Upper lobe of left lung (tissue), 6 donors: ENCODE measurements around the gene KPNA6. TPM values are rescaled to one million over a fixed set of nuclear protein-coding genes. Genes with fewer than 3 reads are reported as not detected.
"Not testable (repeated sequence)": the region's sequence is repeated elsewhere in the genome, so short reads cannot be mapped to it uniquely, and the experiment has no call there.

ENCODE experiments used
- ATAC-seq, 2 donors: fragments of 200-7000 bp; cut with Tn5 transposase; one replicate each; pipeline ENCODE4 v1.9.1; 2022; ENCODE audit warnings: mild to moderate bottlenecking in 2 of 2, moderate library complexity in 2 of 2; ENCODE audit not compliant: low FRiP score in 2 of 2
- DNase-seq, 2 donors: peaks; one replicate each; pipeline ENCODE4 v3.0.0-alpha.2; 2019 to 2020
- H3K27ac ChIP-seq, 4 donors: fragments of 200-600 bp; sonication (generic); one replicate each; pipeline ENCODE4 v1.5.1; 2016 to 2019
- H3K27me3 ChIP-seq, 4 donors: fragments of 200-600 bp; sonication (generic); one replicate each; pipeline ENCODE4 v1.5.1; 2017 to 2019
- H3K36me3 ChIP-seq, 4 donors: fragments of 200-600 bp; sonication (generic); one replicate each; pipeline ENCODE4 v1.5.1; 2016 to 2019
- H3K4me1 ChIP-seq, 4 donors: fragments of 200-600 bp; sonication (generic); one replicate each; pipeline ENCODE4 v1.5.1; 2018 to 2019
- H3K4me3 ChIP-seq, 4 donors: fragments of 200-600 bp; sonication (generic); one replicate each; pipeline ENCODE4 v1.5.1; 2017 to 2019; ENCODE audit warnings: mild to moderate bottlenecking in 2 of 4, moderate library complexity in 1 of 4
- H3K9me3 ChIP-seq, 4 donors: fragments of 200-600 bp; sonication (generic); one replicate each; pipeline ENCODE4 v1.5.1; 2018 to 2019
- EP300 ChIP-seq, 4 donors: sonication (generic); formaldehyde crosslinking; IDR thresholded peaks; one replicate each; pipeline ENCODE4 v1.5.1; 2017; ENCODE audit warnings: antibody characterized with exemption in 4 of 4, control low read depth in 2 of 4
- POLR2A ChIP-seq, 4 donors: fragments of 450-650 bp; IDR thresholded peaks; one replicate each; pipeline ENCODE4 v1.5.1; 2016 to 2017; ENCODE audit warnings: antibody characterized with exemption in 4 of 4, mild to moderate bottlenecking in 2 of 4
- POLR2AphosphoS5 ChIP-seq, 2 donors: sonication (generic); formaldehyde crosslinking; IDR thresholded peaks; one replicate each; pipeline ENCODE4 v1.5.1; 2017; ENCODE audit warnings: antibody characterized with exemption in 2 of 2
- WGBS, 2 donors: methylation state at CpG; one replicate each; pipeline ENCODE4 v1.1.5; 2017 to 2018; 5-methylcytosine and 5-hydroxymethylcytosine counted together
- total RNA-seq, 6 donors: library from RNA; depleted of rRNA in 4 of 6; stranded (reverse); fragments of >200 nt in 4 of 6; gene quantifications; one replicate each; pipeline versions ENCODE4 v1.1.0 to v1.2.1, GENCODE V29; 2016 to 2021
- TF ChIP-seq, protein P1 (sequence below), 6 experiments: fragments of 450-650 bp in 4 of 6; fragments of 200-600 bp in 2 of 6; sonication (generic) in 2 of 6; IDR thresholded peaks; one replicate each; pipeline ENCODE4 v1.5.1; 2016 to 2019; ENCODE audit warnings: antibody characterized with exemption in 6 of 6
- donor health status: DM: no; HTN: no; CAD: no; lungs with moderate emphysema.
- donor health status: DM: no; HTN: yes; CAD: no; lungs with severe emphysema.

The KPNA6 gene
- total RNA-seq, 6 donors from 2014 or later: 16.8 to 53.8 (median 42.0) TPM

DNA sequence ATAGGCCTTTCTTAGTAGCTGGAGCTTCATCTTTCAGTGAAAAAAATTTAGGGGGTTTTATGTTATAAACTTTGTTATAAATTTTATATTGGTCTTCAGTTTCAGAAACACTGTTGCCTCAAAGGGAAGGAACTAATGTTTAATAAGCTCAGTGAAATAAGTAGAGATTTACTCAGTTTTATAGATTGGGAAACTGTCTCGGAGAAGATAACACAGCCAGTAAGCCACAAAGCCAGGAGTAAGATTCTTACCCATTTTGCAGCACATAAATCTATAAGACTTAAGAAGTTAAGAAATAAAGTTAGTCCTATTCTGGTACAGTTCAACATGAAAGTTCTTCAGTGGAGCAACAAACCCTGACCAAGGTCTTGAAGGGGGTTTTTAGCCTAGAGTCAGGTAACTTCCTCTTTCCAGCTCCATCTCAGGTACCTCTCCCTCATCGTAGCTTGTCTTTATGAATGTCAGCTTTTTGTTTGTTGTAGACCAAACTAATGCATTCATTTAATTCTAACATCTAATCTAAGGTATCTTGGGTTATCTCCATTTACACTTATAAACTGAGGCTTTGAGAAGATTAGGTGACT is 3.3 kb downstream of the KPNA6 start:
- Histone ChIP-seq H3K9me3 (no peaks in the 10 kb centered on the region), H3K36me3 (peaks cover 0 to 2% (median 0%) of the 10 kb centered on the region in 4 donors), H3K4me1 (peaks cover 41 to 60% (median 46%) of the 10 kb centered on the region in 4 donors), H3K27ac (no peak overlapping the region), H3K4me3 (no peak overlapping the region), H3K27me3 (no peaks in the 10 kb centered on the region)
- TF ChIP-seq EP300 (IDR thresholded peaks at IDR 0.05) (no peak), POLR2A (IDR thresholded peaks at IDR 0.05) (no peak), POLR2AphosphoS5 (IDR thresholded peaks at IDR 0.05) (no peak)
- TF ChIP-seq, protein P1, sequence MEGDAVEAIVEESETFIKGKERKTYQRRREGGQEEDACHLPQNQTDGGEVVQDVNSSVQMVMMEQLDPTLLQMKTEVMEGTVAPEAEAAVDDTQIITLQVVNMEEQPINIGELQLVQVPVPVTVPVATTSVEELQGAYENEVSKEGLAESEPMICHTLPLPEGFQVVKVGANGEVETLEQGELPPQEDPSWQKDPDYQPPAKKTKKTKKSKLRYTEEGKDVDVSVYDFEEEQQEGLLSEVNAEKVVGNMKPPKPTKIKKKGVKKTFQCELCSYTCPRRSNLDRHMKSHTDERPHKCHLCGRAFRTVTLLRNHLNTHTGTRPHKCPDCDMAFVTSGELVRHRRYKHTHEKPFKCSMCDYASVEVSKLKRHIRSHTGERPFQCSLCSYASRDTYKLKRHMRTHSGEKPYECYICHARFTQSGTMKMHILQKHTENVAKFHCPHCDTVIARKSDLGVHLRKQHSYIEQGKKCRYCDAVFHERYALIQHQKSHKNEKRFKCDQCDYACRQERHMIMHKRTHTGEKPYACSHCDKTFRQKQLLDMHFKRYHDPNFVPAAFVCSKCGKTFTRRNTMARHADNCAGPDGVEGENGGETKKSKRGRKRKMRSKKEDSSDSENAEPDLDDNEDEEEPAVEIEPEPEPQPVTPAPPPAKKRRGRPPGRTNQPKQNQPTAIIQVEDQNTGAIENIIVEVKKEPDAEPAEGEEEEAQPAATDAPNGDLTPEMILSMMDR (IDR thresholded peaks at IDR 0.05): no peak
- WGBS, 2 donors: 78 to 84% methylated on average over 2 of the region's 2 CpGs
- no peak for ATAC-seq
- DNase-seq: no peak

DNA sequence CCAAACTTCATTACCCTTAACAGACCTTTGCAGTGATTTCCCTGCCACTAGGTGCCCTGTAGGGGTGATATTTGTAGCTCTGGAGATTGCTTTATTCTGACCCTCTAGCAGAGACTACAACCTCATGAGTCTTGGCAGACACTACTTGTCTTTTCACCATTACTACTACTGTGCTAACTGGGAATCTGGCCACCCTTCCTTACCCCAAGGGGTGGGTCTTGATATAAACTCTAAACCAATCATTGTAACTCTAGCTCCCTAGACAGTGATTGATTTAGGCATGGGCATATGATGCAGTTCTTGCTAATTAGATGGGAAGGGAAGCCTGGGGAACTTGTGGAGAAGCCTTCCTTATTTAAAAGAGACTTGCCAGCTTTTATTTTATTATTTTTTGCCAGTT is 3.9 kb downstream of the KPNA6 start:
- H3K27me3 ChIP-seq: no peaks in the 10 kb centered on the region
- H3K4me3 ChIP-seq: no peak overlapping the region
- peak in 1 of 2 donors; percentile 9 for ATAC-seq
- H3K36me3 ChIP-seq: peaks cover 0 to 2% (median 0%) of the 10 kb centered on the region in 4 donors
- peaks cover 47 to 66% (median 52%) of the 10 kb centered on the region in 4 donors for H3K4me1 ChIP-seq
- no peak overlapping the region for H3K27ac ChIP-seq
- DNase-seq: no peak
- TF ChIP-seq EP300 (IDR thresholded peaks at IDR 0.05) (no peak), POLR2A (IDR thresholded peaks at IDR 0.05) (no peak), POLR2AphosphoS5 (IDR thresholded peaks at IDR 0.05) (no peak)
- TF ChIP-seq, protein P1 (IDR thresholded peaks at IDR 0.05): no peak
- no peaks in the 10 kb centered on the region for H3K9me3 ChIP-seq

DNA sequence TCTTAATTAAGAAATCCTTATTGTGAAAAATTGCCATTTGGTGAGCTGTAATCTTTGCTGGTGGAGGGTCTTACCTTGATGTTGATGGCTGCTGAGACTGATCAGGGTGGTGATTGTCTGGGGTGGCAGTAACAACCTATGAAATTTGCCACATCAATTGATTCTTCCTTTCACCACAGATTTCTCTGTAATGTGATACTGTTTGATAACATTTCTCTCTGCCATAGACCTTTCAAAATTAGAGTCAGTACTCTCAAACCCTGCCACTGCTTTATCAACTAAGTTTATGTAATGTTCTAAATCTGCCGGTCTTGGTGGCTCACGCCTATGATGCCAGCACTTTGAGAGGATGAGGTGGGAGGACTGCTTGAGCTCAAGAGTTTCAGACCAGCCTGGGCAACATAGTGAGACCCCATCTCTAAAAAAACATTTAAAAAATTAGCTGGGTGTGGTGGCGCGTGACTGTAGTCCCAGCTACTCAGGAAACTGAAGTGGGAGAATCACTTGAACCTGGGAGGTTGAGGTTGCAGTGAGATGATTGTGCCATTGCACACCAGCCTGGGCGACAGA is 5.0 kb downstream of the KPNA6 start:
- ATAC-seq (no peak), DNase-seq (no peak)
- Histone ChIP-seq H3K36me3 (peaks cover 0 to 2% (median 0%) of the 10 kb centered on the region in 4 donors), H3K4me3 (no peak overlapping the region), H3K27me3 (no peaks in the 10 kb centered on the region), H3K9me3 (no peaks in the 10 kb centered on the region), H3K27ac (no peak overlapping the region), H3K4me1 (peaks cover 47 to 59% (median 51%) of the 10 kb centered on the region in 4 donors)
- TF ChIP-seq EP300 (IDR thresholded peaks at IDR 0.05): no peak
- TF ChIP-seq POLR2A (IDR thresholded peaks at IDR 0.05): no peak
- TF ChIP-seq, protein P1 (IDR thresholded peaks at IDR 0.05): no peak
- TF ChIP-seq POLR2AphosphoS5 (IDR thresholded peaks at IDR 0.05): no peak
- 83 to 87% methylated on average over 5 of the region's 5 CpGs for WGBS, 2 donors

DNA sequence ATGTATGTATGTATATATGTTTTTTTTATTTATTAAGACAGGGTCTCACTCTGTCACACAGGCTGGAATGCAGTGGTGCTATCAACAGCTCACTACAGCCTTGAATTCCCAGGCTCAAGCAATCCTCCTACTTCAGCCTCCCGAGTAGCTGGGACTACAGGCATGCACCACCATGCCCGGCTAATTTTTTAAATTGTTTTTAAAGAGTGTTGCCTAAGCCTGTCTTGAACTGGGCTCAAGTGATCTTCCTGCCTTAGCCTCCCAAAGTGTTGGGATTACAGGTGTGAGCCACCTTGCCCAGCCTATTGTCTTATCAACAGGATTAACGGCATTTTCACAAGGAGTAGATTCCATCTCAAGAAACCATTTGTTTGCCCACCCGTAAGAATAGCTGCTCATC is 5.6 kb downstream of the KPNA6 start:
- H3K4me3 ChIP-seq, H3K36me3 ChIP-seq, H3K27ac ChIP-seq, ATAC-seq, H3K9me3 ChIP-seq, H3K27me3 ChIP-seq, DNase-seq: not testable (repeated sequence)
- H3K4me1 ChIP-seq: peaks cover 47 to 59% (median 51%) of the 10 kb centered on the region in 4 donors
- WGBS, 2 donors: 90 to 96% methylated on average over 4 of the region's 4 CpGs

DNA sequence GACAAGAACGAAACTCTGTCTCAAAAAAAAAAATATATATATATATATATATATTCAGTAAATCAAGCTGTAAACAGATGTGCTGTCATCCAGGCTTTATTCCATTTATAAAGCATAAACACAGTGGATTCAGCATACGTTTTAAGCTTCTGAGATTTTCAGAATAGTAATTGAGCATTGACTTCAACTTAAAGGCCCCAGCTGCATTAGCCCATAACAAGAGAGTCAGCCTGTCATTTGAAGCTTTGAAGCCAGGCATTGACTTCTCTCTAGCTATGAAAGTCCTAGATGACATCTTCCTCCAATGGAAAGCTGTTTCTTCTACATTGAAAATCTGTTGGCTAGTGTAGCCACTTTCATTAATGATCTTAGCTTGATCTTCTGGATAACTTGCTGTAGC is 6.6 kb downstream of the KPNA6 start:
- WGBS, 2 donors: 74 to 79% methylated on average over 2 of the region's 2 CpGs
- TF ChIP-seq POLR2AphosphoS5 (IDR thresholded peaks at IDR 0.05): no peak
- peaks cover 0 to 2% (median 0%) of the 10 kb centered on the region in 4 donors for H3K36me3 ChIP-seq
- H3K27ac ChIP-seq: no peak overlapping the region
- no peaks in the 10 kb centered on the region for H3K27me3 ChIP-seq
- no peaks in the 10 kb centered on the region for H3K9me3 ChIP-seq
- no peak overlapping the region for H3K4me3 ChIP-seq
- peaks cover 41 to 52% (median 45%) of the 10 kb centered on the region in 4 donors for H3K4me1 ChIP-seq
- DNase-seq (no peak), ATAC-seq (no peak)

DNA sequence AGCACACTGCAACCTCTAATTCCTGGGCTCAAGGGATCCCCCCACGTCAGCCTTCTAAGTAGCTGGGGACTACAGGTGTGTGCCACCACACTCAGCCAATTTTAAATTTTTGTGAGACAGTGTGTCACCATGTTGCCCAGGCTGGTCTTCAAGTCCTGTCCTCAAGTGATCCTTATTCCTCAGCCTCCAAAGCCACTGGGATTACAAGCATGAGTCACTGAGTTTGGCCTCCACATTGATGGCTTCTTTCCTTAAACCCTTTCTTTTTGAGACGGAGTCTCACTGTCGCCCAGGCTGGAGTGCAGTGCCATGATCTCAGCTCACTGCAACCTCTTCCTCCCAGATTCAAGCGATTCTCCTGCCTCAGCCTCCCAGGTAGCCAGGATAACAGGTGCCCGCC is 7.6 kb downstream of the KPNA6 start:
- H3K4me1 ChIP-seq: peaks cover 31 to 47% (median 35%) of the 10 kb centered on the region in 4 donors
- WGBS, 2 donors: 95% methylated on average over 4 to 5 of the region's 5 CpGs
- peak overlapping the region in 2 of 4 donors; percentile 14 to 50 for H3K27ac ChIP-seq
- H3K36me3 ChIP-seq: peaks cover 0 to 2% (median 0%) of the 10 kb centered on the region in 4 donors
- H3K9me3 ChIP-seq: no peaks in the 10 kb centered on the region
- H3K27me3 ChIP-seq: no peaks in the 10 kb centered on the region
- ATAC-seq: peak in 1 of 2 donors; percentile 64
- H3K4me3 ChIP-seq: no peak overlapping the region
- TF ChIP-seq EP300 (IDR thresholded peaks at IDR 0.05) (no peak), POLR2A (IDR thresholded peaks at IDR 0.05) (no peak), POLR2AphosphoS5 (IDR thresholded peaks at IDR 0.05) (no peak)
- TF ChIP-seq, protein P1 (IDR thresholded peaks at IDR 0.05): no peak
- no peak for DNase-seq
